ENCODE measurements around the gene DSCAML1.

The DSCAML1 gene

GRCh38 chr11:117654281-117655255, 142.4 kb downstream of the DSCAML1 start:
- no peak for DNase-seq

GRCh38 chr11:117652521-117652920, 144.5 kb downstream of the DSCAML1 start:
- no peak for DNase-seq

GRCh38 chr11:117649296-117650055, 147.5 kb downstream of the DSCAML1 start:
- DNase-seq = no peak

- DNase-seq = no peak
Observed at GRCh38 chr11:117647872-117648271, 149.1 kb downstream of the DSCAML1 start.

GRCh38 chr11:117647207-117647606, 149.8 kb downstream of the DSCAML1 start:
- no peak for DNase-seq

- DNase-seq = no peak
Observed at GRCh38 chr11:117646411-117646810, 150.6 kb downstream of the DSCAML1 start.

GRCh38 chr11:117644403-117645155, 152.4 kb downstream of the DSCAML1 start:
- DNase-seq = no peak

GRCh38 chr11:117643606-117644300, 153.3 kb downstream of the DSCAML1 start:
- DNase-seq = no peak

GRCh38 chr11:117642835-117643234, 154.2 kb downstream of the DSCAML1 start:
- DNase-seq = no peak

GRCh38 chr11:117642396-117642795, 154.6 kb downstream of the DSCAML1 start:
- DNase-seq = no peak

GRCh38 chr11:117641008-117641915, 155.8 kb downstream of the DSCAML1 start:
- DNase-seq = no peak

- DNase-seq = no peak
Observed at GRCh38 chr11:117640041-117640440, 157.0 kb downstream of the DSCAML1 start.

- DNase-seq = no peak
Observed at GRCh38 chr11:117639601-117640000, 157.4 kb downstream of the DSCAML1 start.

GRCh38 chr11:117638911-117639543, 158.0 kb downstream of the DSCAML1 start:
- no peak for DNase-seq

GRCh38 chr11:117634756-117635603, 162.0 kb downstream of the DSCAML1 start:
- DNase-seq = no peak

- DNase-seq = no peak
Observed at GRCh38 chr11:117633976-117634755, 162.8 kb downstream of the DSCAML1 start.

GRCh38 chr11:117633186-117633754, 163.7 kb downstream of the DSCAML1 start:
- DNase-seq = no peak

GRCh38 chr11:117632306-117632705, 164.7 kb downstream of the DSCAML1 start:
- DNase-seq = no peak

Measured in activated CD4-positive, alpha-beta T cell treated with anti-CD3 and anti-CD28 coated beads, Interleukin-2, amount 50 U/mL, for 1 hour (primary cell).